Kidney (tissue), 14 donors: ENCODE results near the gene MTCH2. TPM values are rescaled to one million over a fixed set of nuclear protein-coding genes. Genes with fewer than 3 reads are reported as not detected.
"Not testable (repeated sequence)": the region's sequence is repeated elsewhere in the genome, so short reads cannot be mapped to it uniquely, and the experiment has no call there.

Experiments
- DNase-seq, 5 donors: peaks; one replicate each; pipeline ENCODE4 v3.0.0-alpha.2; 2013 to 2020
- FAIRE-seq: peaks from 2 replicates; lab custom pipeline; 2012; peaks lifted over from hg19 to GRCh38; lab: Jason Lieb, UNC
- H3K27ac ChIP-seq, 2 donors: one replicate each; pipeline ENCODE4 v1.7.0; 2013; ENCODE audit warnings: low read depth in 2 of 2, low read length in 2 of 2, inconsistent platforms in 1 of 2
- H3K27me3 ChIP-seq: one replicate; pipeline ENCODE4 v1.7.1; 2013; ENCODE audit warnings: low read length, inconsistent platforms; ENCODE audit not compliant: control insufficient read depth, insufficient read depth
- H3K36me3 ChIP-seq, 3 donors: one replicate each; pipeline versions ENCODE4 v1.7.0 to v1.7.1; 2013; ENCODE audit warnings: low read length in 3 of 3, control low read depth in 1 of 3, inconsistent platforms in 1 of 3; ENCODE audit not compliant: insufficient read depth in 3 of 3, control insufficient read depth in 2 of 3
- H3K4me1 ChIP-seq, 3 donors: one replicate each; pipeline versions ENCODE4 v1.7.0 to v1.7.1; 2013; ENCODE audit warnings: low read length in 3 of 3, inconsistent platforms in 1 of 3, low read depth in 1 of 3; ENCODE audit not compliant: control insufficient read depth in 2 of 3, insufficient read depth in 2 of 3
- H3K4me3 ChIP-seq, 3 donors: one replicate each; pipeline versions ENCODE4 v1.7.0 to v1.8.1; 2013; ENCODE audit warnings: low read length in 3 of 3, control low read depth in 1 of 3, inconsistent platforms in 1 of 3
- H3K9ac ChIP-seq, 3 donors: one replicate each; pipeline versions ENCODE4 v1.7.0 to v1.7.1; 2013; ENCODE audit warnings: low read length in 3 of 3, control low read depth in 1 of 3, inconsistent platforms in 1 of 3
- H3K9me3 ChIP-seq, 3 donors: one replicate each; pipeline versions ENCODE4 v1.7.0 to v1.7.1; 2013; ENCODE audit warnings: low read length in 3 of 3, control low read depth in 1 of 3, inconsistent platforms in 1 of 3; ENCODE audit not compliant: control insufficient read depth in 2 of 3, insufficient read depth in 1 of 3
- CTCF ChIP-seq: IDR thresholded peaks from 3 replicates; pipeline ENCODE4 v1.5.1; 2012; ENCODE audit warnings: mild to moderate bottlenecking, moderate library complexity, borderline replicate concordance; ENCODE audit not compliant: insufficient read depth; ENCODE audit errors: extremely low read depth
- intact Hi-C: fragments of 100-400 bp; cut with DNase I; formaldehyde crosslinking; loops from one replicate; pipeline ENCODE4 v1.11.1; 2022
- polyA plus RNA-seq: library from polyadenylated mRNA; stranded (reverse); fragments of 350-450 nt; fragmentation: Illumina TruSeq; extraction: RNeasy Lipid Tissue Mini Kit (QIAGEN cat#74804); gene quantifications from one replicate; pipeline ENCODE4 v1.2.3, GENCODE V29; 2014; ENCODE audit warnings: low read depth, low replicate concordance; ENCODE audit not compliant: insufficient read depth
- total RNA-seq: library from RNA; stranded (reverse); fragmentation: NEBNext Ultra II Directional; extraction: Animal tissue kit (Norgen Biotek cat#: 25700); gene quantifications from one replicate; pipeline ENCODE4 v1.2.1, GENCODE V29; 2021
- donor health status: control.
- donor health status: control.
- donor health status: control.
- donor health status: control.
- donor health status: control.
- donor health status: DM: yes; HTN: yes; CAD: no.
- donor health status: Normal renal cell carcinoma (clear cell type).

Gene MTCH2
- total and polyA plus RNA-seq, 2 donors from 2014 or later: 85.3 to 201 TPM

- FAIRE-seq (no peak), DNase-seq (no peak)
- no peaks in the 10 kb centered on the region for H3K36me3 ChIP-seq
- no peak overlapping the region for H3K4me3 ChIP-seq
- H3K27me3 ChIP-seq: no peaks in the 10 kb centered on the region
- intact Hi-C loops: no loop called here
- no peak for TF ChIP-seq CTCF
- H3K4me1 ChIP-seq: no peaks in the 10 kb centered on the region
- H3K27ac ChIP-seq: no peak overlapping the region
- H3K9ac ChIP-seq: no peak overlapping the region
- H3K9me3 ChIP-seq: no peaks in the 10 kb centered on the region
Observed at GRCh38 chr11:47649276-47649675, 6.9 kb upstream of the MTCH2 start.

- intact Hi-C loops: no loop called here
- no peak for DNase-seq
- no peaks in the 10 kb centered on the region for H3K9me3 ChIP-seq
Observed at GRCh38 chr11:47646019-47646418, 3.7 kb upstream of the MTCH2 start.

GRCh38 chr11:47645500-47645899 lies 3.1 kb upstream of the MTCH2 start:
- intact Hi-C loops: no loop called here
- DNase-seq (no peak), FAIRE-seq (no peak)
- Histone ChIP-seq H3K9me3 (no peaks in the 10 kb centered on the region), H3K9ac (no peak overlapping the region), H3K27me3 (no peaks in the 10 kb centered on the region), H3K27ac (no peak overlapping the region), H3K4me3 (no peak overlapping the region), H3K4me1 (peaks cover 0 to 3% (median 3%) of the 10 kb centered on the region in 3 donors), H3K36me3 (no peaks in the 10 kb centered on the region)
- no peak for TF ChIP-seq CTCF

More at GRCh38 chr11:47646019-47646418, 3.7 kb upstream of the MTCH2 start:
- FAIRE-seq: no peak
- Histone ChIP-seq H3K27ac (no peak overlapping the region), H3K4me3 (no peak overlapping the region), H3K36me3 (no peaks in the 10 kb centered on the region), H3K4me1 (peaks cover 0 to 3% (median 3%) of the 10 kb centered on the region in 3 donors), H3K9ac (no peak overlapping the region), H3K27me3 (no peaks in the 10 kb centered on the region)
- TF ChIP-seq CTCF: no peak

GRCh38 chr11:47641600-47642098 lies 710 bp downstream of the MTCH2 start:
- no peaks in the 10 kb centered on the region for H3K9me3 ChIP-seq
- peak overlapping the region; percentile 93 to 96 for H3K27ac ChIP-seq
- FAIRE-seq (no peak), DNase-seq (peak in 1 of 5 donors; percentile 20)
- H3K9ac ChIP-seq: peak overlapping the region; percentile 71 to 99 (median 90)
- no peak for TF ChIP-seq CTCF
- no peaks in the 10 kb centered on the region for H3K27me3 ChIP-seq
- peaks cover 0 to 3% (median 3%) of the 10 kb centered on the region in 3 donors for H3K4me1 ChIP-seq
- peaks cover 2 to 3% (median 2%) of the 10 kb centered on the region in 3 donors for H3K36me3 ChIP-seq
- intact Hi-C loops: no loop called here
- H3K4me3 ChIP-seq: peak overlapping the region; percentile 83 to 94 (median 87)

GRCh38 chr11:47640506-47640905 lies 1.9 kb downstream of the MTCH2 start:
- H3K4me1 ChIP-seq, H3K27ac ChIP-seq, DNase-seq, H3K9me3 ChIP-seq, H3K9ac ChIP-seq, H3K36me3 ChIP-seq, H3K27me3 ChIP-seq, intact Hi-C loops, FAIRE-seq: not testable (repeated sequence)
- H3K4me3 ChIP-seq: peak overlapping the region in 1 of 3 donors; percentile 87
